Measurements from ENCODE around the gene TUBGCP2.

The TUBGCP2 gene

DNA sequence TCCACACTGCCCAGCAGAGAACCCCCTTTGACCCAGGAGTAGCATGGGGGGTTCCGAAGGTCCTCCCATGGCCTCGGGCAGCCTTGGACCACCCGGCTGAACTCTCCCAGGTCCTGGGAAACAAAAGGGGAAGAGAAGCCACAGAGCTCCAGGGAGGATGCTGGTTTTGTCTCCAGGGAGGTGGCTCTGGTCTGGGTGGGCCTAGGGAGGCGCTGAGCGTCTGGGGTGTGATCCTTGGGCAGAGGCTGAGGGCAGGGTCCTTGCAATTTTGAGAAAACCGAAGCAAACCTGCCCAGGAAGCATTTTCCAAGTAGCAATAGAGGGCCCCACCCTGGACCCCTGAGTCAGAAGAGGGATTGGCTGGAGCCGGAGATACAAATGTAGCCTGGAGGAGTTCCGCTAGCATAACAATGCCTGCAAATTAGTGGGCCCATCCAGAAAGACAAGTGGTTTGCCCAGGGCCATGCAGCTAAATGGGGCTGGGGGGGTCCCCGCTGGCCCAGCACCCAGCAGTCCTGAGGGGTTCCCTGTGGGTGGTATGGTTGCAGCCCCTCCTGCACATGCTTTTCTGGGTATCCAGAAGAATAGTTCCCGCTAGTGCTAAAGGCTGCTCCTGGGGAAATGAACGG lies 76.6 kb downstream of the TUBGCP2 start:
- DNase-seq (ENCODE audit: low read depth in 4 of 4, low spot score in 1 of 4): no peak

DNA sequence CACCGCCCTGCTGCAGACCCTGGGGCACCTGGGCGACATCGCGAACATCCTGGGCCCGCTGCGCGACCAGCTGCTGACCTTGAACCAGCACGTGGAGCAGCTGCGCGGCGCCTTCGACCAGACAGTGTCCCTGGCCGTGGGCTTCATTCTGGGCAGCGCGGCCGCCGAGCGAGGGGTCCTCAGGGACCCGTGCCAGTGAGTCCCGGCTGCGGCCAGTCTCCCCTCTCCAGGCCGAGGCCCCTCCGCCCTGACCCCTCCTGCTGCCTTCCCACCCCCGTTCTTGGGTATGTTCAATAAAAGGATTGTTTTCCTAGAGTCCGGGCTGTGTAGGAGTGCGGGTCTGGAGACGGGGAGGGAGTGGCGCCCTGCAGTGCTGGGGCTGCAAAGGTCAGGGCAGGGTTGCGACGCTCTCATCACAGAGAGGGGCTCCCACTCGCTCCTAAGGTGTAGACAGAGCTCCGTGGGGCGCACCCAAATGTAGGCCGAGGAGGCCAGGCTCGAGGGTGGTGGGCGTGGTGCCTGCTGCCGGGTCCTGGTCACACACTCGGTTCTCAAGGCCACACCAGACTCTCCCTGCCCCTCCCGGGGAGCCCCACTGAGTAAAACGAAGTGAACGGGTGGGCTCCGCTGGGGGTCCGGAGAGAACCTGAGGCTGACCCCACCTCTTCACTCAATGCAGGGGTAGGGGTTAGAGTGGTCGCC lies 77.3 kb downstream of the TUBGCP2 start:
- DNase-seq (ENCODE audit: low read depth in 4 of 4, low spot score in 1 of 4): no peak

DNA sequence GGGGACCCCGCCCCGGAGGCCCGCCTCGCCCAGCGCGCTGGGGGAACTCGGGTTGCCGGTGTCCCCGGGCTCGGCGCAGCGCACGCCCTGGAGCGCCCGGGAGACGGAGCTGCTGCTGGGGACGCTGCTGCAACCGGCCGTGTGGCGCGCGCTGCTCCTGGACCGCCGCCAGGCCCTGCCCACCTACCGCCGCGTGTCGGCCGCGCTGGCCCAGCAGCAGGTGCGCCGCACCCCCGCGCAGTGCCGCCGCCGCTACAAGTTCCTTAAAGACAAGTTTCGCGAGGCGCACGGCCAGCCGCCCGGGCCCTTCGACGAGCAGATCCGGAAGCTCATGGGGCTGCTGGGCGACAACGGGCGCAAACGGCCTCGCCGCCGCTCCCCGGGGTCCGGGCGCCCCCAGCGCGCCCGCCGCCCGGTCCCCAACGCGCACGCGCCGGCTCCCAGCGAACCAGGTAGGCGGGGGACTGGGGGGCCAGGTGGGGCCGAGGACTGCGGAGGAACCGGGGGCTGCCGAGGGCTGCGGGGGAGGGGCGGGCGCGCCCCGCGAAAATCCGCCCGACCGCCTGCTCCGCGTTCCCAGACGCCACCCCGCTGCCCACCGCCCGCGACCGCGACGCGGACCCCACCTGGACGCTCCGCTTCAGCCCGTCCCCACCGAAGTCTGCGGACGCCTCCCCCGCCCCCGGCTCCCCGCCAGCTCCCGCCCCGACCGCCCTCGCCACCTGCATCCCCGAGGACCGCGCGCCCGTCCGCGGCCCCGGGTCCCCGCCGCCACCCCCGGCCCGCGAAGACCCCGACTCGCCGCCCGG lies 78.1 kb downstream of the TUBGCP2 start:
- no peak for DNase-seq (ENCODE audit: low read depth in 4 of 4, low spot score in 1 of 4)

DNA sequence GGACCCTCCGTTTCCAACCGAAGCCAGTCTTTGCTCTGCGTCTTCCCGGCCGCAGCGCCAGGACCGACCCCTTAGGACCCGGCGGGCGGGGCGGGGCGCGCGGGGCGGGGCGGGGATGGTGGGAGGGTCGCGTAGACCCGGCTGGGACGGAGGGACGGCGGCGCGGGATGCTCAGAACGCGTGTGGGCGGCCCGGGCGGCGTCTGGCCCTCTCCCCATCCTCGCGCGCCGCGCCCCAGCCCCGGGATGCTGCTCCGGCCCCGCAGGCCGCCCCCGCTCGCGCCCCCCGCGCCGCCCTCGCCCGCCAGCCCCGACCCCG lies 78.7 kb downstream of the TUBGCP2 start, which contains the start of gene UTF1:
TSS of gene UTF1 (plus strand) at position 174 of the 318 bp plus-strand sequence. CDS start at position 246, 72 bp downstream.
- no peak for DNase-seq (ENCODE audit: low read depth in 4 of 4, low spot score in 1 of 4)

DNA sequence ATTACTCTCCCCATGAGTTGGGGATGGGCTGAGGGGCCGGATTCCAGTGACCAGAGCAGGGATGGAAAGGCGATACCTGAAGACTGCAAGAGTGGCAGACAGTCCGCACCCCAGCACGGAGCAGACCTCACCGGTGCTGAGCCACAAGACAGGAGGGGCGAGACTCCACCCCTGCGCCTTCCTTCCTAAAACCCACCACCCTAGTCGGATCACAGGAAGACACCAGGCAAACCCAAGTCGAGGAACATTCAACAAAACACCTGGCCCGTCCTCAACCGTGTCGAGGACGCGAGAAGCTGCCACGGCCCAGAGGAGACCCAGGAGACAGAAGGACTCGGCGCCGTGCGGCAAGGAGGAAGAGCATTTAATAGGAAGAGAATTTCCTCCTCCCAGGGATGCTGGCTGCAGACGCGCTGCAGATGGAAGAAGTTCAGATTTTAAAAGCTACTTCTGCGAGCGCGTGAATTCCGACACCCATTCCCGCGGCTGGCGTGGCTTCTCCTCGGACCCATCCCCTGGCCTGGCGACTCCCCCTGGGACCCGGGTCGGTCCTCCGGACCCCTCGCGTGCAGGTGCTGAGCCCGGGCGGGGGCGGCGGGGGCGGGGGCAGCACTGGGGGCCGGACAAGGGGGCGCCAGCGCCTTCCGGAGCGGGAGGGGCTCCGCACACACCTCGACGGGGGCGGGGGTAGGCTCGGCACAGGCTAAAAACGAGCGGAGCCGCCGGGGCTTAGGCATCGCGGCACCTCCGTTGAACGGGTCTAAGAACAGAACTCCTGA lies 79.2 kb downstream of the TUBGCP2 start:
- no peak for DNase-seq (ENCODE audit: low read depth in 4 of 4, low spot score in 1 of 4)

Data from stimulated activated CD4-positive, alpha-beta T cell treated with anti-CD3 and anti-CD28 coated beads, Interleukin-1b, Interleukin-23, amount 100 ng/mL, for 24 hours (primary cell).